Upper lobe of left lung (tissue), 4 donors: ENCODE data around the gene MYO16.

Experiments
- POLR2A ChIP-seq, 4 donors: fragments of 450-650 bp; IDR thresholded peaks; one replicate each; pipeline ENCODE4 v1.5.1; 2016 to 2017; ENCODE audit warnings: antibody characterized with exemption in 4 of 4, mild to moderate bottlenecking in 2 of 4
- POLR2AphosphoS5 ChIP-seq, 2 donors: sonication (generic); formaldehyde crosslinking; IDR thresholded peaks; one replicate each; pipeline ENCODE4 v1.5.1; 2017; ENCODE audit warnings: antibody characterized with exemption in 2 of 2
- TF ChIP-seq, protein P1 (sequence below), 6 experiments: fragments of 450-650 bp in 4 of 6; fragments of 200-600 bp in 2 of 6; sonication (generic) in 2 of 6; IDR thresholded peaks; one replicate each; pipeline ENCODE4 v1.5.1; 2016 to 2019; ENCODE audit warnings: antibody characterized with exemption in 6 of 6

GRCh38 chr13:109165417-109165904, 536.0 kb downstream of the MYO16 start:
- TF ChIP-seq, protein P1, sequence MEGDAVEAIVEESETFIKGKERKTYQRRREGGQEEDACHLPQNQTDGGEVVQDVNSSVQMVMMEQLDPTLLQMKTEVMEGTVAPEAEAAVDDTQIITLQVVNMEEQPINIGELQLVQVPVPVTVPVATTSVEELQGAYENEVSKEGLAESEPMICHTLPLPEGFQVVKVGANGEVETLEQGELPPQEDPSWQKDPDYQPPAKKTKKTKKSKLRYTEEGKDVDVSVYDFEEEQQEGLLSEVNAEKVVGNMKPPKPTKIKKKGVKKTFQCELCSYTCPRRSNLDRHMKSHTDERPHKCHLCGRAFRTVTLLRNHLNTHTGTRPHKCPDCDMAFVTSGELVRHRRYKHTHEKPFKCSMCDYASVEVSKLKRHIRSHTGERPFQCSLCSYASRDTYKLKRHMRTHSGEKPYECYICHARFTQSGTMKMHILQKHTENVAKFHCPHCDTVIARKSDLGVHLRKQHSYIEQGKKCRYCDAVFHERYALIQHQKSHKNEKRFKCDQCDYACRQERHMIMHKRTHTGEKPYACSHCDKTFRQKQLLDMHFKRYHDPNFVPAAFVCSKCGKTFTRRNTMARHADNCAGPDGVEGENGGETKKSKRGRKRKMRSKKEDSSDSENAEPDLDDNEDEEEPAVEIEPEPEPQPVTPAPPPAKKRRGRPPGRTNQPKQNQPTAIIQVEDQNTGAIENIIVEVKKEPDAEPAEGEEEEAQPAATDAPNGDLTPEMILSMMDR (IDR thresholded peaks at IDR 0.05) = no peak
- TF ChIP-seq POLR2AphosphoS5 (IDR thresholded peaks at IDR 0.05) (no peak), POLR2A (IDR thresholded peaks at IDR 0.05) (no peak)
